Fibroblast of upper back skin (primary cell): ENCODE measurements around the gene FAM168B.

Experiments used
- DNase-seq: peaks from one replicate; pipeline ENCODE4 v3.0.0-alpha.2; 2013

Gene FAM168B

GRCh38 chr2:131038258-131039100, 54.8 kb downstream of the FAM168B start:
- no peak for DNase-seq

- no peak for DNase-seq
Measured at GRCh38 chr2:131037398-131038257, 55.6 kb downstream of the FAM168B start.

GRCh38 chr2:131036696-131037397, 56.4 kb downstream of the FAM168B start:
- DNase-seq: no peak

- no peak for DNase-seq
Measured at GRCh38 chr2:131036269-131036668, 57.0 kb downstream of the FAM168B start.

- DNase-seq: no peak
Measured at GRCh38 chr2:131035826-131036231, 57.4 kb downstream of the FAM168B start.

- DNase-seq: no peak
Measured at GRCh38 chr2:131035112-131035825, 58.0 kb downstream of the FAM168B start.

GRCh38 chr2:131034122-131035051, 58.9 kb downstream of the FAM168B start:
- peak; percentile 24 for DNase-seq

- no peak for DNase-seq
Measured at GRCh38 chr2:131033786-131034121, 59.5 kb downstream of the FAM168B start.

- no peak for DNase-seq
Measured at GRCh38 chr2:131032393-131032836, 60.8 kb downstream of the FAM168B start.

- no peak for DNase-seq
Measured at GRCh38 chr2:131031875-131032274, 61.4 kb downstream of the FAM168B start.

GRCh38 chr2:131031431-131031841, 61.8 kb downstream of the FAM168B start:
- DNase-seq: no peak

GRCh38 chr2:131030478-131030971, 62.7 kb downstream of the FAM168B start:
- DNase-seq: no peak

GRCh38 chr2:131029812-131030211, 63.4 kb downstream of the FAM168B start:
- no peak for DNase-seq

- no peak for DNase-seq
Measured at GRCh38 chr2:131027566-131028528, 65.4 kb downstream of the FAM168B start.

GRCh38 chr2:131026919-131027318, 66.3 kb downstream of the FAM168B start:
- DNase-seq: no peak

- no peak for DNase-seq
Measured at GRCh38 chr2:131023758-131024157, 69.5 kb downstream of the FAM168B start.

- peak; percentile 25 for DNase-seq
Measured at GRCh38 chr2:131022731-131023130, 70.5 kb downstream of the FAM168B start.

GRCh38 chr2:131016826-131017741, 76.2 kb downstream of the FAM168B start:
- DNase-seq: peak; percentile 62

- no peak for DNase-seq
Measured at GRCh38 chr2:131015764-131016163, 77.5 kb downstream of the FAM168B start.
